ENCODE results near the gene ELMOD1. TPM values are rescaled to one million over a fixed set of nuclear protein-coding genes. Genes with fewer than 3 reads are reported as not detected.

ELMOD1 gene
- total RNA-seq, 1 donor = under 0.01 TPM

- DNase-seq (ENCODE audit: insufficient read length, low spot score, missing footprints) = no peak
- no peaks in the 10 kb centered on the region for H3K36me3 ChIP-seq (ENCODE audit: insufficient read depth, low read length)
- no peak overlapping the region for H3K4me2 ChIP-seq (ENCODE audit: insufficient read depth, low read length)
- H3K79me2 ChIP-seq (ENCODE audit: insufficient read depth, low read length) = no peaks in the 10 kb centered on the region
- no peak overlapping the region for H3K27ac ChIP-seq (ENCODE audit: low read depth, low read length)
- peaks cover 13% of the 10 kb centered on the region for H3K27me3 ChIP-seq (ENCODE audit: insufficient read depth, low read length)
- H3K4me3 ChIP-seq (ENCODE audit: insufficient read depth, low read length) = no peak overlapping the region
- TF ChIP-seq, protein P1, sequence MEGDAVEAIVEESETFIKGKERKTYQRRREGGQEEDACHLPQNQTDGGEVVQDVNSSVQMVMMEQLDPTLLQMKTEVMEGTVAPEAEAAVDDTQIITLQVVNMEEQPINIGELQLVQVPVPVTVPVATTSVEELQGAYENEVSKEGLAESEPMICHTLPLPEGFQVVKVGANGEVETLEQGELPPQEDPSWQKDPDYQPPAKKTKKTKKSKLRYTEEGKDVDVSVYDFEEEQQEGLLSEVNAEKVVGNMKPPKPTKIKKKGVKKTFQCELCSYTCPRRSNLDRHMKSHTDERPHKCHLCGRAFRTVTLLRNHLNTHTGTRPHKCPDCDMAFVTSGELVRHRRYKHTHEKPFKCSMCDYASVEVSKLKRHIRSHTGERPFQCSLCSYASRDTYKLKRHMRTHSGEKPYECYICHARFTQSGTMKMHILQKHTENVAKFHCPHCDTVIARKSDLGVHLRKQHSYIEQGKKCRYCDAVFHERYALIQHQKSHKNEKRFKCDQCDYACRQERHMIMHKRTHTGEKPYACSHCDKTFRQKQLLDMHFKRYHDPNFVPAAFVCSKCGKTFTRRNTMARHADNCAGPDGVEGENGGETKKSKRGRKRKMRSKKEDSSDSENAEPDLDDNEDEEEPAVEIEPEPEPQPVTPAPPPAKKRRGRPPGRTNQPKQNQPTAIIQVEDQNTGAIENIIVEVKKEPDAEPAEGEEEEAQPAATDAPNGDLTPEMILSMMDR (IDR thresholded peaks at IDR 0.05; ENCODE audit: extremely low read depth, low read depth, low read length) = no peak
- H4K20me1 ChIP-seq (ENCODE audit: insufficient read depth, low read length) = no peaks in the 10 kb centered on the region
- H3K9me3 ChIP-seq (ENCODE audit: low read depth, low read length) = no peaks in the 10 kb centered on the region
- no peak overlapping the region for H2AFZ ChIP-seq (ENCODE audit: low read length)
- H3K4me1 ChIP-seq (ENCODE audit: insufficient read depth, low read length) = no peaks in the 10 kb centered on the region
Observed at GRCh38 chr11:107612445-107612844, 21.5 kb downstream of the ELMOD1 start.

GRCh38 chr11:107619926-107620325 is 29.0 kb downstream of the ELMOD1 start:
- H3K36me3 ChIP-seq (ENCODE audit: insufficient read depth, low read length) = no peaks in the 10 kb centered on the region
- no peaks in the 10 kb centered on the region for H3K4me1 ChIP-seq (ENCODE audit: insufficient read depth, low read length)
- H4K20me1 ChIP-seq (ENCODE audit: insufficient read depth, low read length) = no peaks in the 10 kb centered on the region
- H3K79me2 ChIP-seq (ENCODE audit: insufficient read depth, low read length) = no peaks in the 10 kb centered on the region
- H3K27me3 ChIP-seq (ENCODE audit: insufficient read depth, low read length) = no peaks in the 10 kb centered on the region
- no peak overlapping the region for H3K4me2 ChIP-seq (ENCODE audit: insufficient read depth, low read length)
- TF ChIP-seq, protein P1 (IDR thresholded peaks at IDR 0.05; ENCODE audit: extremely low read depth, low read depth, low read length) = no peak
- H2AFZ ChIP-seq (ENCODE audit: low read length) = no peak overlapping the region
- no peak for DNase-seq (ENCODE audit: insufficient read length, low spot score, missing footprints)
- no peaks in the 10 kb centered on the region for H3K9me3 ChIP-seq (ENCODE audit: low read depth, low read length)
- no peak overlapping the region for H3K4me3 ChIP-seq (ENCODE audit: insufficient read depth, low read length)
- H3K27ac ChIP-seq (ENCODE audit: low read depth, low read length) = no peak overlapping the region

DNA sequence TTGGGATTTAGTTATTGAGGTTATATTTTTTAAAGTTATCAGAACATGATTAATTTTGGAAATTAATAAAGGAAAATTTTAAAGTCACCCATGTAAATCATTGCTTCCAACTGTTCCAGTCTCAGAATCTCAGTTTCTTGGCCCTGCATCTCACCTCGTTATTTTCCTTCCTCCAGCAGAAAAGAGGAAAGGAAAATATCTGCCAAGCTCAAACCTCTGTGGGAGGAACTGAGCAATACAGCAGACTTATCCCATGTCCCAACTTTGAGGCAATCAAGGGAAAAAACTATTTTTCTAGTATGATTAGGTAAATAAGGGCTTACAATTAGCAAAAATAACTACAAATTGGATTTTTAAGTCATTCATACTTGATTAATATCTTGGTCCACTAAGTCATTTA is 30.1 kb downstream of the ELMOD1 start:
- DNase-seq (ENCODE audit: insufficient read length, low spot score, missing footprints) = no peak
- H3K27me3 ChIP-seq (ENCODE audit: insufficient read depth, low read length) = peaks cover 3% of the 10 kb centered on the region
- TF ChIP-seq, protein P1 (IDR thresholded peaks at IDR 0.05; ENCODE audit: extremely low read depth, low read depth, low read length) = no peak
- H3K4me1 ChIP-seq (ENCODE audit: insufficient read depth, low read length) = no peaks in the 10 kb centered on the region
- no peak overlapping the region for H3K4me3 ChIP-seq (ENCODE audit: insufficient read depth, low read length)
- H3K36me3 ChIP-seq (ENCODE audit: insufficient read depth, low read length) = no peaks in the 10 kb centered on the region
- no peaks in the 10 kb centered on the region for H4K20me1 ChIP-seq (ENCODE audit: insufficient read depth, low read length)
- H3K27ac ChIP-seq (ENCODE audit: low read depth, low read length) = no peak overlapping the region
- no peaks in the 10 kb centered on the region for H3K79me2 ChIP-seq (ENCODE audit: insufficient read depth, low read length)
- H2AFZ ChIP-seq (ENCODE audit: low read length) = no peak overlapping the region
- H3K4me2 ChIP-seq (ENCODE audit: insufficient read depth, low read length) = no peak overlapping the region
- H3K9me3 ChIP-seq (ENCODE audit: low read depth, low read length) = no peaks in the 10 kb centered on the region

DNA sequence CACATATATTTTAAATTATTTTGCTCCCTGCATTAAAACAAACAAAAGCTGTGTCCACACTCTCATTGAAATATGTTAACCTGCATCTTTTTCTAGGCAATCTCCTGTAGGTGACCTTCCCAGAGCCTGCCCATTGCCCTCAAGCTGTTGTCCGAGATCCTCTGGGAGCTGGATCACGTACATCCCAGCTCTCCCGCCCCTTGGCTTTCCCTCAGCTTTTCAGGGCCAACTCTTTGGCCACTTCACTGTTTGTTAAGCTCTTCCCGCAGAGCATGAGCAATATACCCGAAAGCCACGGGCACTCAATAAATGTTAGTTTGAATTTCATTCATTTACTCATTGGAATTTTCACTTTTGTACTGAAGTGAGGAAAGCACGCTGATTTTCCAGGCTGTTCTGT is 32.2 kb downstream of the ELMOD1 start:
- no peak overlapping the region for H3K27ac ChIP-seq (ENCODE audit: low read depth, low read length)
- no peak overlapping the region for H2AFZ ChIP-seq (ENCODE audit: low read length)
- DNase-seq (ENCODE audit: insufficient read length, low spot score, missing footprints) = no peak
- H3K79me2 ChIP-seq (ENCODE audit: insufficient read depth, low read length) = no peaks in the 10 kb centered on the region
- no peaks in the 10 kb centered on the region for H4K20me1 ChIP-seq (ENCODE audit: insufficient read depth, low read length)
- no peaks in the 10 kb centered on the region for H3K4me1 ChIP-seq (ENCODE audit: insufficient read depth, low read length)
- H3K4me3 ChIP-seq (ENCODE audit: insufficient read depth, low read length) = no peak overlapping the region
- no peak overlapping the region for H3K4me2 ChIP-seq (ENCODE audit: insufficient read depth, low read length)
- TF ChIP-seq, protein P1 (IDR thresholded peaks at IDR 0.05; ENCODE audit: extremely low read depth, low read depth, low read length) = no peak
- no peaks in the 10 kb centered on the region for H3K9me3 ChIP-seq (ENCODE audit: low read depth, low read length)
- H3K36me3 ChIP-seq (ENCODE audit: insufficient read depth, low read length) = no peaks in the 10 kb centered on the region
- H3K27me3 ChIP-seq (ENCODE audit: insufficient read depth, low read length) = peaks cover 3% of the 10 kb centered on the region

Data from osteoblast (primary cell).